Measurements from ENCODE around the gene CHD9.

DNA sequence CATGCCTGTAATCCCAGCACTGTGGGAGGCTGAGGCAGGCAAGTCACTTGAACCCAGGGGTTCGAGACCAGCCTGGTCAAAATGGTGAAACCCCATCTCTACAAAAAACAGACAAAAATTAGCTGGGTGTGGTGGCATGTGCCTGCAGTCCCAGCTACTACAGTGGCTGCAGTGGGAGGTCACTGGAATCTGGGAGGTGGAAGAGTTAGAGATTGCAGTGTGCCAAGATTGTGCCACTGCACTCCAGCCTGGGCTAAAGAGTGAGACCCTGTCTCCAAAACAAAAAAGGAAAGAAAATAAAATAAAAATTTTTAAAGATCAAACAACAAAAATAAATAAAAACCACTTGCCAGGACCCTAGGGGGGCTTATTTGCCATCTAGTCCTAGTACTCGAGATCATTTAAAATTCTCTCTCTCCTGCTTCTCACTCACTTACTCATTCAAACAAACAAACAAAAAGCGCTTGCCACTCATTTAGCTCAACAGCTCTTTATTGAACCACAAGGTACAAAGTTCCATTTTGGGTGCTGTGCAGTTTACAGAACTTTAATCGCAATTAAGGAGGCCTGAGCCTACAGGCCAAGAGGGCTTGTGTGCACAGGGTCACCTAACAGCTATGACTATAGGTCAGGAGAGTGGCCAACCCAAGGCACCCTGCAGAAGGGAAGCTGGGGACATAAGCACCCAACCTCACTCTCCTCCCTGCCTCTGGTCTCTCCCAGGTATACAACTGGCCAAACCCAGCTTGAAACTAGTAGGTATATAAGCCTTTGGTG lies 6.5 kb upstream of the CHD9 start:
- no peak for TF ChIP-seq POLR2A (IDR thresholded peaks at IDR 0.05; ENCODE audit: extremely low read depth, insufficient read length)
- TF ChIP-seq, protein P1, sequence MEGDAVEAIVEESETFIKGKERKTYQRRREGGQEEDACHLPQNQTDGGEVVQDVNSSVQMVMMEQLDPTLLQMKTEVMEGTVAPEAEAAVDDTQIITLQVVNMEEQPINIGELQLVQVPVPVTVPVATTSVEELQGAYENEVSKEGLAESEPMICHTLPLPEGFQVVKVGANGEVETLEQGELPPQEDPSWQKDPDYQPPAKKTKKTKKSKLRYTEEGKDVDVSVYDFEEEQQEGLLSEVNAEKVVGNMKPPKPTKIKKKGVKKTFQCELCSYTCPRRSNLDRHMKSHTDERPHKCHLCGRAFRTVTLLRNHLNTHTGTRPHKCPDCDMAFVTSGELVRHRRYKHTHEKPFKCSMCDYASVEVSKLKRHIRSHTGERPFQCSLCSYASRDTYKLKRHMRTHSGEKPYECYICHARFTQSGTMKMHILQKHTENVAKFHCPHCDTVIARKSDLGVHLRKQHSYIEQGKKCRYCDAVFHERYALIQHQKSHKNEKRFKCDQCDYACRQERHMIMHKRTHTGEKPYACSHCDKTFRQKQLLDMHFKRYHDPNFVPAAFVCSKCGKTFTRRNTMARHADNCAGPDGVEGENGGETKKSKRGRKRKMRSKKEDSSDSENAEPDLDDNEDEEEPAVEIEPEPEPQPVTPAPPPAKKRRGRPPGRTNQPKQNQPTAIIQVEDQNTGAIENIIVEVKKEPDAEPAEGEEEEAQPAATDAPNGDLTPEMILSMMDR (IDR thresholded peaks at IDR 0.05; ENCODE audit: low read depth, low read length): no peak
- TF ChIP-seq, protein P2, sequence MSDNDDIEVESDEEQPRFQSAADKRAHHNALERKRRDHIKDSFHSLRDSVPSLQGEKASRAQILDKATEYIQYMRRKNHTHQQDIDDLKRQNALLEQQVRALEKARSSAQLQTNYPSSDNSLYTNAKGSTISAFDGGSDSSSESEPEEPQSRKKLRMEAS (IDR thresholded peaks at IDR 0.05; ENCODE audit: low read depth, low read length): no peak
